HG02852 (cell line): ENCODE data around the gene KHDC3L.
A peak's percentile ranks its signal among the peaks of the same experiment; 100 is the strongest.
"Not testable (repeated sequence)": the region's sequence is repeated elsewhere in the genome, so short reads cannot be mapped to it uniquely, and the experiment has no call there.

Experiments used
- ATAC-seq: cut with Tn5 transposase; IDR thresholded peaks from one replicate; pipeline ENCODE4 v1.9.1; 2021; ENCODE audit warnings: mild to moderate bottlenecking, moderate library complexity; ENCODE audit not compliant: unreplicated experiment

KHDC3L gene

DNA sequence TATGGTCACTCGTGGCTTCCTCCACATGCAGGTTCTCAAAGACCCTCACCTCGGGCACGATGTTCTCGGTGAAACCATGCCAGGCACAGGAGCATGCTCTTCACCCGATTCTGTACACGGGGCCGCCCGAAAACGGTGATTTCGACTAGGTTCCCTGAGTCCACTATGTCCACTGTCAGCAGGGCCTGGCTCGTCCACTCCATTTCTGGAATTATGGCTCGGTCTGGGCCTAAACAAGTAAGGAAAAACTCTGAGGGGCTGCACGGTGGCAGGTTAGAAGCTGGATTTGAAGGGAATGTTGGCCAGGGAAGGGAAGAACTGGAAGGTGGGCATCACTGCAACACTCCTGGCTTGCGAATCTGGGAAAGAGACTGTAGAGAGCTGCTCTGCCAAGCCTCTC is 6.7 kb downstream of the KHDC3L start:
- ATAC-seq: no peak

DNA sequence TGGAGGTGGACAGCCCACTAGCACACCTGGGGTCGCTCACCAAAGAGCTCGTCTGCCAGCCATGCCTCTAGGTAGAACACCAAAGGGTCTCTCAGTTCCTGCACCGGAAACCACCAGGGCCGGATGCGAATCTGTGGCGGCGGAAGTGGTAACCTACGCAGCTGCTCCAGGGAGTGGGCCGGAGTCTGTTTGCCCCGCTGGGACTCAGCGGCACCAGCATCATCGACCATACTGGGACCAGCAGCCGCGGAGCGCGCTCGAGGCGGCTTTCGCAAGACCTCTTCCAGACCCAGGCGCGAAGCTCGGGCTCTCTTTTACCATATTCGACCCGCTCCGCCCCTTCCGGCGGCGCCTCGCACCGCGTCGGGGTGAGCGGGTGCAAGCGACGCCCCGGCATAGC is 7.1 kb downstream of the KHDC3L start, which contains the start of gene OOEP:
TSS of gene OOEP (minus strand) at position 335 of the 400 bp plus-strand sequence. CDS start at position 230, 105 bp downstream.
- ATAC-seq: no peak

DNA sequence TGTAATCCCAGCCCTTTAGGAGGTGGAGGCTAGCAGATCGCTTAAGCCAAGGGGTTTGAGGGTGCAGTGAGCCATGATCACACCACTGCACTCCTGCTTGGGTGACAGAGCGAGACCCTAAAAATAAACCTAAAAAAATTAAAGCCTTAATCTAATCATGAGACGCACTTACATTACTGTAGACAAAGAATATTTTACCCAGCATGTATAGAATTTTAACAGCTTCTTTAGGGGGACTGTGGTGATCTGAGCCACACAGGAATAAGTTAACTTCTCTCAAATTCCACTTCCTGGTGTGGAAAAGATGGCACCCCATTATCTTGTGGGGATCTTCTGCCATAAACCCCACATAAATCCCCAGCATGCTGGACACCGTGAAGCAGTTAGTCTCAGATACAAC is 9.5 kb downstream of the KHDC3L start:
- no peak for ATAC-seq

DNA sequence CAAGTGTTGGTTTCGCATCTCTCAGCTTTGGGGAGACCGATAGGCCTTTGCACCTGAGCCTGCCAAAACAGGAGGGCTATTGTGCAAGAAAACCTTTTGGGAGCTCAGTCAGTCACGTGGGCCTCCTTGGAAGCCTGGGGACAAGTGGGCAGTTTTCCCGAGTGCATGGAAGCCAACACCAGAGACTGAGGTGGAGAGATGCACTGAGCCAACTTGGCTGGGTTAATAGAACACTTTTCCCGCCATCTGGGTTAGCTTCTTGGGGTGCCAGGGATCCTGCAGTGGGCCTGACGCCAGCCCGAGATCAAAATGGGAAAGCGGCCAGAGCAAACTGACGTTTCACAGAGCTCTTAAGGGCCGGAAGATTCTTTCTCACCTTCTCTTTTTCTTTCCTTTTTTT is 10.1 kb downstream of the KHDC3L start:
- ATAC-seq: no peak

DNA sequence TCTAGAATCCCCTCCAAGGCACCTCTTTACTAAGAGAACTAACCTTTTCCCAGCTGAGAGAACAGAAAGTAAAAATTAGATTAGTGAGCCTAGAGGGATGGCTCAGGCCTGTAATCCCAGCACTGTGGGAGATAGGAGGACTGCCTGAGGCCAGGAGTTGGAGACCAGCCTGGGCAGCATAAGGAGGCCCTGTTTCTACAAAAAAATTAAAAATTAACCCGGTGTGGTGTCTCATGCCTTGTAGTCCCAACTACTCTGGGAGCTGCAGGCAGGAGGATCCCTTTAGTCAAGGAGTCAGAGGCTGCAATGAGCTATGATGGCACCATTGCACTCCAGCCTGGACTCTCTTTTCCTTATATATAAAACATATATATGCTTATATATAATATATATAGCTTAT is 12.8 kb downstream of the KHDC3L start:
- no peak for ATAC-seq

DNA sequence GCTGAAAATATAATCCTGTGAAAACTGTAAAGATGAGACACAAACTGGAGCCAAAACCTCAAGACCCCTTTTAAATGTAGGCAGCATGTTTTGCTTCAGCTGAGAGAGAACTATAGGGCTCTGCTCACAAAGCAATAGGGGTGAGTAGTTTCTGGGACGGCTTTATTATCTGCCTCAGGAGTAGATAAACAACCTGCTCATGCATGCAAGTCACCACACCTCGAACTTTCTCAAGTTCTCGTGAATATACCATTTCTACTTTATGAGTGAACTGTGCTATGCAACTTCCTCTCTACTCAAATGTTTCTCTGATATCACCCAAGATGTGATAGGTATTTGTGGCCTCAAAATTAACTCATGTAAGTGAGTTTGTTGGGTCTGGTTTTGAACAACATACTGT is 14.8 kb downstream of the KHDC3L start:
- ATAC-seq: no peak

DNA sequence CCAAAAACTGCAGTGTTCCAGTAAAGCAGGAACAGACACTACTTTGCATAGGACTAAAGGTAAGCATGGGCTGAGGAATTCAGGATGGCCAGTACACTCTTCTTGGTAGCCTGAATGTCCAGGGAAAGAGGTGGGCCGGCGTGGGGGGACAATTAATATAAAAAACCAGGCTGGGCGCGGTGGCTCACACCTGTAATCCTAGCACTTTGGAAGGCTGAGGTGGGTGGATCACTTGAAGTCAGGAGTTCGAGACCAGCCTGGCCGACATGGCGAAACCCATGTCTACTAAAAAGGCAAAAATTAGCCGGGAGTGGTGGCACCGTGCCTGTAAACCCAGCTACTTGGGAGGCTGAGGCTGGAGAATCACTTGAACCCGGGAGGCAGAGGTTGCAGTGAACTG is 19.1 kb downstream of the KHDC3L start:
- not testable (repeated sequence) for ATAC-seq

DNA sequence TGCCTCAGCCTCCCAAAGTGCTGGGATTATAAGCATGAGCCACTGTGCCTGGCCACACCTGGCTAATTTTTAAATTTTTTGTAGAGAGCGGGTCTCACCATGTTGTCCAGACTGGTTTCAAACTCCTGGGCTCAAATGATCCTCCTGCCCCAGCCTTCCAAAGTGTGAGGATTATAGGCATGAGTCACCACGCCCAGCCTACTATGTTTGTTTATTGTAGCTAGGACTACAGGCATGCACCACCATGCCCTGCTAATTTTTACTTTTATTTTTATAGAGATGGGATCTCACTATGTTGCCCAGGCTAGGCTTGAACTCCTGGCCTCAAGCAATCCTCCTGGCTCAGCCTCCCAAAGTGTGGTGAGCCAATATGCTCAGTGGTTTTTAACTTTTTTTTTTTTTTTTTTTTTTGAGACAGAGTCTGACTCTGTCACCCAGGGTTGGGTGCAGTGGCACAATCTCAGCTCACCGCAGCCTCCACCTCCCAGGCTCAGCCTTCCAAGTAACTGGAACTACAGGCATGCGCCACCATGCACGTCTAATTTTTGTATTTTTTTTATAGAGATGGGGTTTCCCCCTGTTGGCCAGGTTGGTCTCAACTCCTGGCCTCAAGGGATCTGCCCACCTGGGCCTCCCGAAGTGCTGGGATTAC is 20.1 kb downstream of the KHDC3L start:
- ATAC-seq: no peak

DNA sequence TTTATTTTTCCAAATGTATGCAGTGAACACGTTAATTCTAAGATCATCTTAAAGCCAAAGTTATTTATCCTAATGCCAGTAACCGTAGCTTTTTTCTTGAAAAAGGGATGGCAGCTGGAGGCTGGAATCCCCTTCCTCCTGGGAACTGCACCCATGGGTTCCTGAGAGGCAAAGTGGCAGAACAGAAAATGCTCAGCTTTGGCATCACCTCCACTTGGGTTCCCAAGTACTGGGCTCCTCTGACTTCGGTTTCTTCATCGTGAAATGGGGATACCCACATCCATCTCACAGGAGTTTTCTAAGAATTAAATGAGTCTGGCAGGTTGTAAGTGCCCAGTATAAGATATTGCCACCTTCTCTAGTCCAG is 26.0 kb downstream of the KHDC3L start:
- ATAC-seq: peak; percentile 18

DNA sequence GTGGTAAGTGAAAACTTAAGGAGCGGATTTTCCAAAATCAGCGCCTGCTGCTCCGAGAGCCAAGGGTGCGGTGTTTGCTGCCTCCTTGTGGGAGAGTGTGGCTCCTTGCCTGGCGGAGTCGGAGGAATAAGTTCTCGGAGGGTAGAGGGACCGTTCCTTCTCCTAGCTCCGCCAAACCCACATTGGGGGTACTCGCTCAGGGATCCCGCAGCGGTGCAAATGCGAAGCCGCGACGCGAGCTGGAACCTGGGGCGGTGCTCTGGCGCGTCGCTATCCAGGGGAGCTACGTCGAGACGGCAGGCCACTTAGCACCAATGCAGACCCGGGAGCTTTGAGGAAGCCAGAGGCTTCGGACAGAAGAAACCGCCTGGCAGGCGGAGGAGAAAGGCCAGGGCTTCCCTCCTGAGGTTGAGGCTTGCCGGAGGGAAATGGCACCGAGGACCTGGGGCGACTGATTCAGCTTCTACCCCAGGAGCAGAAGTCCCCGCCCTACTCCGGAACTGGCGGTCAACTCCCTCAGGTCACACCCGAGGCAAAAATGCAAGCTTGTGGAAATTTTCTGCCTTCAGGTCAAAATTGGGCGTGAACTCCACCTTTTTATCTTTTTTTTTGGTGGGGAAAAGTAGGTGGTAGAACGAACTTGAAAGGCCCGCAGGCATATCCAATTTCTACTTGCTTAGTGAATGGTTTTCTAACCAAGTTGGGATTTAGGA is 26.5 kb downstream of the KHDC3L start:
- peak; percentile 82 for ATAC-seq

DNA sequence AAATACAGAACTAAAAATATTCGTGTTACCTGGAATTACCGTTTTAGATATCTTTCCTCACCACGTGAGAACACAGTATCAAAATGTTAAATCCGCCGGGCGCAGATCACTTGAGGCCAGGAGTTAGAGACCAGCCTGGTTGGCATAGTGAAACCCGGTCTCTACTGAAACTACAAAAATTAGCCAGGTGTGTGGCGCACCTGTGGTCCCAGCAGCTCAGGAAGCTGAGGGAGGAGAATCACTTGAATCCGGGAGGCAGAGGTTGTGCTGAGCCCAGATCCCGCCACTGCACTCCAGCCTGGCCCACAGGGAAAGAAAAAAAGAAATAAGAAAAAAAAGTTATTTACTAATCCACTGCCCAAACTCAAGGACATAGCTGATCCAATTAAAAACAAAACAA is 27.4 kb downstream of the KHDC3L start:
- ATAC-seq: no peak

DNA sequence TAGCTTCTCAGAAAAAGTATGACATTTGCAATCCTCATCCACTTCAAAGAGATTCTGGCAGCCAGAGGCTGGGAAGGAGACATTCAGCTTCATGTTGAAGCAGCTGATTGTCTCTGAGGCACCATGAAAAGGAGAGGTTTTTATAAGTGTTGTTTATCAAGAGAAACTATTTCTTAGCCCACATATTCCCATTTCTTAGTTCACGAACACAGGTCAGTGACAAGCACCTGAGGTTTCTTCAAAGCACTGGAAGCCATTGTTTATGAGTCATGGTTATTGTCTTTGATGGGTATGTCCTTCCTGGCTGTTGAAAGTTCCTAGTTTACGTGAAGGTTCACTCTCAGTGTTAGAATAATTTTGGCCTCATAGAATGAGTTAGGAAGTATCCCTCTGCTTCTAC is 29.2 kb downstream of the KHDC3L start:
- no peak for ATAC-seq

DNA sequence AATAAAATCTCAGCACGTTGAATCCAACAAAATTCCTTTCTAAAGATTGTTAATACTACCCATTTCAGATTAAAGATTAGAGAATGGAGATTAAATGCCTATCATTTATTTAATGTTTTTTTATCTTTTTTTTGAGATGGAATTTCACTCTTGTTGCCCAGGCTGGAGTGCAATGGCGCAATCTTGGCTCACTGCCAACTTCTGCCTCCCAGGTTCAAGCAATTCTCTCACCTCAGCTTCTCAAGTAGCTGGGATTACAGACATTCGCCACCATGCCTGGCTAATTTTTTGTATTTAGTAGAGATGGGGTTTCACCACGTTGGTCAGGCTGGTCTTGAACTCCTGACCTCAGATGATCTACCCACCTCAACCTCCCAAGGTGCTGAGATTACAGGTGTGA is 29.7 kb downstream of the KHDC3L start:
- ATAC-seq: not testable (repeated sequence)

DNA sequence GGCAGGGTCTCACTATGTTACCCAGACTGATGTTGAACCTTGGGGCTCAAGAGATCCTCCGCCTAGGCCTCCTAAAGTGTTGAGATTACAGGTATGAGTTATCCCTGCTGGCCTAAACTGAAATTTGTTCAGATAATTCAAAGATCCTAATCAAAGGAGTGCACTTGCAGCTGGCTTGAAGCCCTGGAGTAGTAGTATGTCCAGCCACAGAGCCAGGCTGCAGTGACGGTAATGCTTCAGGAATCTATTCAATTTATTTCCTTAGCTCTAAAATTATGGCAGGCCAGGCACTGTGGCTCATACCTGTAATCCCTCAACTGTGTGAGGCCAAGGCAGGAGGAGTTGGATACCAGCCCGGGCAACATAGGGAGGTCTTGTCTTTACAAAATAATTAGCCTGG is 30.8 kb downstream of the KHDC3L start:
- ATAC-seq: no peak

DNA sequence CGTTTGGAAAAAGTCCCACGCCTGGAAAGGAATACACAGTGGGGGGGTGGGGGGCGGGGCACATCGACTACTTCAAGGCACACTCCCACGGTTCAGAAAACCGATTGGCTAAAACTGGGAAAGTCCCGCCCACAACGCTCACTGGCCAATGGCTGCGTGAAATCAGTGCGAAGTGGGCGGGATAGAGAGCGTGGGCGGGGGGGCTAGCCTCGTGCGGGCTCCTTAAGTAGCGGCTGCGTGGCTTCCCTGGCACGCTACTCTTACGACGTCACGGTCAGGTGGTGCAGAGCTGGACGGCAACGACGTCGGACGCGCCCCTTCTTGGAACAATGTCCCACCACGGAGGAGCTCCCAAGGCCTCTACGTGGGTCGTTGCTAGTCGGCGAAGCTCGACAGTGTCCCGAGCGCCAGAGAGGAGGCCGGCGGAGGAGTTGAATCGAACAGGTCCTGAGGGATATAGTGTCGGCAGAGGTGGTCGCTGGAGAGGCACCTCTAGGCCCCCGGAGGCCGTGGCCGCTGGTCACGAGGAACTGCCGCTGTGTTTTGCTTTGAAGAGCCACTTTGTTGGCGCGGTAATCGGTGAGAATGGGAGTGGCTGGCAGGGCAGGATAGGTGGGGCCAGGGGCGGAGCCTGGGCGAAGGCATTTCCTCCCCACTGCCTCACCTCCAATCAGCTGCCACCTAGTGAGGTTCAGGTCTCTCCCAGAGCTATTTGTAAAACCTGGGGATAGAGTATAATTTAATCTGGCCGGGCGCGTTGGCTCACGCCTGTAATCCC is 32.3 kb downstream of the KHDC3L start, which contains the start of gene DDX43:
TSS of gene DDX43 (plus strand) at position 252 of the 778 bp plus-strand sequence. CDS start at position 330, 78 bp downstream.
- no peak for ATAC-seq

DNA sequence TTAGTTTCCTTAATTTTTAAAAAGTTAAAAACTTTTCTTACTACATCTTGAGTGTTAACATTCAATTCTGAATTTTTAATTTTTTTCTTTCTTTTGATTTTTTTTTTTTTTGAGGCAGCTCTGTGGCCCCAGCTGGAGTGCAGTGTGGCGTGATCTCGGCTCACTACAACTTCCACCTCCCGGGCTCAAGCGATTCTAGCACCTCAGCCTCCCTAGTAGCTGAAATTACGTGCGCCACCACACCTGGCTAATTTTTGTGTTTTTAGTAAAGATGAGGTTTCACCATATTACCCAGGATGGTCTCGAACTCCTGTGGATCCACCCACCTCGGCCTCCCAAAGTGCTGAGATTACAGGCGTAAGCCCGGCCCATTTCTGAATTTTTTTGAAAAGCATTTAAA is 33.4 kb downstream of the KHDC3L start:
- ATAC-seq: no peak

DNA sequence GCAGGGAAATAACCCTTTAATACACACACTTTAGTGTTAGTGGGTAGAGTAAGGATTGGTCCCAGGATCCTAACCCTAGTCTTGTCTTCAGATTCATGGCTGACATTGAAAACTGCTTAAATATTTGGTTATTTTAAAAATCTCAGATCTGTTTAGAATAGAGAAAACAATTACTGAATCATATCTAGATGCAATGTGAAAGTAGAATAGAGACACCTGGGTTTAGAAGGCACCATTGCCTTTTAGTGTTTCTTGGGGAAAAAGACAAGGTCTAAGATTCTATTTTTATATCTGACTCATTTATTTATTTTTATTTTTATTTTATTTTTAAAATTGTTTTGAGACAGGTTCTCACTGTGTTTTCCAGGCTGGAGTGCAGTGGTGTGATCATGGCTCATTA is 38.2 kb downstream of the KHDC3L start:
- no peak for ATAC-seq

DNA sequence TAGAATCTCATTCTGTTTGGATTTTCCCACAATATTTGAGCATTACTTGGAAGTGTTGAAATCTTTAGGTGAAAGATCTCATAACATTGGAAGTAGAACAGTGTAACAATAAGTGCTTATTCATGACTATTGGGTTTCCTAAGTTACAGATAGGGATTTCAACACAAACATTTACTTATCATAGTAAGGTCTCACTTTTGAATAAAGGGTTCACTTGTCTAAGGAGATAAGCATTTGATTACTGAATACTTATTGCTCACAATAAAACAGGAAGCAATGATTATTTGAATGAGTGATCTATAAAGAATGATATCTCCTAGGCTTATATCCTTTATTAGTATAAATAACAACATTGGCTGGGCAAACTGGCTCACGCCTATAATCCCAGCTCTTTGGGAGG is 46.9 kb downstream of the KHDC3L start:
- ATAC-seq: no peak

DNA sequence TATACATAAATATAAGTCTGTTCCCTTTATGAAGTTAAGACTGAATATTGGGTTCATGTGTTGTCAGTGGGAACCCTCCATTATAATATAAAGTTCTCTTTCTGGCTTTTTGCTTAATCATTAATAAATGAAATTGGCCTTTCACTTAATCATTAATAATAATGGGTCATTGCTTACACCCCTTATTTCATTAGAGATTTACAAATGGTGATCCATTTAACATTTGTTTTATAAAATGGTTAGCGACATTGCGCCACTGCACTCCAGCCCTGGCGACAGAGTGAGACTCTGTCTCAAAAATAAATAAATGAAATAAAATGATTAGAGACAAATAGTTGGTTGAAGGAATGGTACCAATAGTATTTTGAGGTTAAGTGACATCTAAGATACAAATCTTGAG is 50.6 kb downstream of the KHDC3L start:
- ATAC-seq: no peak
